Fibroblast of pulmonary artery (primary cell): ENCODE data around the gene RCN1.
"Not testable (repeated sequence)": the region's sequence is repeated elsewhere in the genome, so short reads cannot be mapped to it uniquely, and the experiment has no call there.

Experiments
- DNase-seq: peaks from one replicate; pipeline ENCODE4 v3.0.0-alpha.2; 2010; ENCODE audit warnings: low read depth
- H3K4me3 ChIP-seq: replicated peaks from 2 replicates; pipeline ENCODE4 v1.5.1; 2011; ENCODE audit warnings: low read depth, mild to moderate bottlenecking, control low read depth, low read length, moderate library complexity
- CTCF ChIP-seq: IDR thresholded peaks from 2 replicates; pipeline ENCODE4 v1.5.1; 2011; ENCODE audit warnings: mild to moderate bottlenecking, control low read depth, low read length, inconsistent platforms; ENCODE audit errors: missing control alignments

RCN1 gene

GRCh38 chr11:32118025-32118974, 27.4 kb downstream of the RCN1 start:
- no peak for TF ChIP-seq CTCF
- no peak overlapping the region for H3K4me3 ChIP-seq
- peak; percentile 73 for DNase-seq

- H3K4me3 ChIP-seq, DNase-seq: not testable (repeated sequence)
Measured at GRCh38 chr11:32119139-32119538, 28.3 kb downstream of the RCN1 start.

GRCh38 chr11:32121012-32121411, 30.1 kb downstream of the RCN1 start:
- no peak for TF ChIP-seq CTCF
- H3K4me3 ChIP-seq = no peak overlapping the region
- DNase-seq = no peak

- TF ChIP-seq CTCF = no peak
- DNase-seq = no peak
- no peak overlapping the region for H3K4me3 ChIP-seq
Measured at GRCh38 chr11:32122200-32122599, 31.3 kb downstream of the RCN1 start.

GRCh38 chr11:32131321-32131720, 40.4 kb downstream of the RCN1 start:
- no peak for TF ChIP-seq CTCF
- DNase-seq = peak; percentile 33
- H3K4me3 ChIP-seq = no peak overlapping the region

- TF ChIP-seq CTCF = no peak
- no peak overlapping the region for H3K4me3 ChIP-seq
- peak; percentile 4 for DNase-seq
Measured at GRCh38 chr11:32136657-32137056, 45.8 kb downstream of the RCN1 start.

GRCh38 chr11:32137263-32137662, 46.4 kb downstream of the RCN1 start:
- no peak overlapping the region for H3K4me3 ChIP-seq
- no peak for TF ChIP-seq CTCF
- DNase-seq = peak; percentile 99
